WTC11 (cell line): Measurements from ENCODE around the gene ISG20L2.

Source experiments
- NFYB ChIP-seq: sonication (generic); formaldehyde crosslinking; conservative IDR thresholded peaks from 2 replicates; pipeline ENCODE4 v1.8.0; 2022; ENCODE audit warnings: low read depth, missing genetic modification reagents
- SP1 ChIP-seq: sonication (generic); formaldehyde crosslinking; conservative IDR thresholded peaks from 2 replicates; pipeline ENCODE4 v1.8.1; 2022; ENCODE audit warnings: missing genetic modification reagents
- ZNF263 ChIP-seq: sonication (generic); formaldehyde crosslinking; IDR thresholded peaks from 2 replicates; pipeline ENCODE4 v1.8.1; 2022; ENCODE audit warnings: low read depth, mild to moderate bottlenecking, moderate library complexity, missing genetic modification reagents
- TF ChIP-seq, protein P1 (sequence below): sonication (generic); formaldehyde crosslinking; IDR thresholded peaks from 2 replicates; pipeline ENCODE4 v1.8.1; 2023; ENCODE audit warnings: mild to moderate bottlenecking, moderate library complexity, missing genetic modification reagents
- TF ChIP-seq, protein P2 (sequence below): sonication (generic); formaldehyde crosslinking; IDR thresholded peaks from 2 replicates; pipeline ENCODE4 v1.8.1; 2022; ENCODE audit warnings: missing genetic modification reagents, borderline replicate concordance
- TF ChIP-seq, protein P3 (sequence below): sonication (generic); formaldehyde crosslinking; IDR thresholded peaks from 2 replicates; pipeline ENCODE4 v1.8.1; 2023; ENCODE audit warnings: mild to moderate bottlenecking, missing genetic modification reagents, moderate library complexity
- TF ChIP-seq, protein P4 (sequence below): sonication (generic); formaldehyde crosslinking; conservative IDR thresholded peaks from 2 replicates; pipeline ENCODE4 v1.8.1; 2022; ENCODE audit warnings: mild to moderate bottlenecking, missing genetic modification reagents
- TF ChIP-seq, protein P5 (sequence below): sonication (generic); formaldehyde crosslinking; IDR thresholded peaks from 2 replicates; pipeline ENCODE4 v1.8.0; 2023; ENCODE audit warnings: missing genetic modification reagents, mild to moderate bottlenecking, borderline replicate concordance
- TF ChIP-seq, protein P6 (sequence below): fragments of 200-600 bp; IDR thresholded peaks from 2 replicates; pipeline ENCODE4 v1.8.0; 2022; ENCODE audit warnings: antibody characterized with exemption
- TF ChIP-seq, protein P7 (sequence below): sonication (generic); formaldehyde crosslinking; IDR thresholded peaks from 2 replicates; pipeline ENCODE4 v1.8.0; 2022; ENCODE audit warnings: mild to moderate bottlenecking, missing genetic modification reagents

DNA sequence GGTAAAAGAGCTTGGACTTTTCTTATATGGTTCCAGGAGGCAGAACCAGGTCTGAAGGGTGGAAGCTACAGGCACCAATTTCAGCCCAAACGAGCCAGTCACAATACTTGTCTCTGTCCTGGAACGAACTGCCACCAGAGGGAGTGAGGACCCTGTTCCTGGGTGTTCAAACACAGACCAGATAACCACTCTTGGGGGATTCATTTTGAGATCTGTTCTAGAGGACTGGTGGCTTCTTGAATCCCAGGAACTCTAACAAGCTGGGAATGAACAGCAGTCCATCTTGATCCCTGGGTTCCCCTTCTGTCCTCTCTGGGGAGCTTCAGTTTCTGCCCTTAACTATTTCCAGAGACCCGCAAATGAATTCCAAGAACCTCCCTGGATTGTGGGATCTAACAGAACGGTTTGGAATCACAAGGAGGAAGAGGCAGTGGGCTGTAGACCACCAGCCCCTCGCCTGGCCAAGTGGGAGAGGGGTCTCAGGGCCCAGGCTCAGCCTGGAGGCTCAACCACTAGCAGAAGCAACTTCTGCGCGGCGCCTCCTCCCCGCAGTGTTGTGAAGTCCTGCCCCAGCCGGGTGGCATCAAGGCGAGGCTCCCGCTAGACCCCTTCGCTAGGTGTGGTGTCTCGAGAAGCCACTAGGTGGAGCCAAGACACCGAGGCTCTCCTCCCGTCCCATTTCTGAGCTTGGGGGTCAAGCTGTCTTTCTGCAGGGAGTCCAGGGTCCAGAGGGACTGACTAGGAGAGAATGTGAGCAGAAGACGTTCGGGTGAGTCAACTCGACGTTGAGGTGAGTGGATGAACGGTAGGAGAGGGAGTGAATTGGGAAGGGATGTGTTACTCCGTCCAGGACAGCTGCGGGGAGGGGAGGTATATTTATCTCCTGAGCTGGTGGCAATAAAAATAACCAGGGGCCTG, 39.3 kb downstream of the ISG20L2 start:
- TF ChIP-seq, protein P1, sequence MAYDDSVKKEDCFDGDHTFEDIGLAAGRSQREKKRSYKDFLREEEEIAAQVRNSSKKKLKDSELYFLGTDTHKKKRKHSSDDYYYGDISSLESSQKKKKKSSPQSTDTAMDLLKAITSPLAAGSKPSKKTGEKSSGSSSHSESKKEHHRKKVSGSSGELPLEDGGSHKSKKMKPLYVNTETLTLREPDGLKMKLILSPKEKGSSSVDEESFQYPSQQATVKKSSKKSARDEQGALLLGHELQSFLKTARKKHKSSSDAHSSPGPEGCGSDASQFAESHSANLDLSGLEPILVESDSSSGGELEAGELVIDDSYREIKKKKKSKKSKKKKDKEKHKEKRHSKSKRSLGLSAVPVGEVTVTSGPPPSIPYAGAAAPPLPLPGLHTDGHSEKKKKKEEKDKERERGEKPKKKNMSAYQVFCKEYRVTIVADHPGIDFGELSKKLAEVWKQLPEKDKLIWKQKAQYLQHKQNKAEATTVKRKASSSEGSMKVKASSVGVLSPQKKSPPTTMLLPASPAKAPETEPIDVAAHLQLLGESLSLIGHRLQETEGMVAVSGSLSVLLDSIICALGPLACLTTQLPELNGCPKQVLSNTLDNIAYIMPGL (CRISPR knock-in tag), result peak; percentile 70; the same call in 1 of the 2 replicates
- TF ChIP-seq, protein P2, sequence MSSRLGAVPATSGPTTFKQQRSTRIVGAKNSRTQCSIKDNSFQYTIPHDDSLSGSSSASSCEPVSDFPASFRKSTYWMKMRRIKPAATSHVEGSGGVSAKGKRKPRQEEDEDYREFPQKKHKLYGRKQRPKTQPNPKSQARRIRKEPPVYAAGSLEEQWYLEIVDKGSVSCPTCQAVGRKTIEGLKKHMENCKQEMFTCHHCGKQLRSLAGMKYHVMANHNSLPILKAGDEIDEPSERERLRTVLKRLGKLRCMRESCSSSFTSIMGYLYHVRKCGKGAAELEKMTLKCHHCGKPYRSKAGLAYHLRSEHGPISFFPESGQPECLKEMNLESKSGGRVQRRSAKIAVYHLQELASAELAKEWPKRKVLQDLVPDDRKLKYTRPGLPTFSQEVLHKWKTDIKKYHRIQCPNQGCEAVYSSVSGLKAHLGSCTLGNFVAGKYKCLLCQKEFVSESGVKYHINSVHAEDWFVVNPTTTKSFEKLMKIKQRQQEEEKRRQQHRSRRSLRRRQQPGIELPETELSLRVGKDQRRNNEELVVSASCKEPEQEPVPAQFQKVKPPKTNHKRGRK (CRISPR knock-in tag), result no peak
- TF ChIP-seq SP1 (CRISPR knock-in tag) (peak; percentile 58; the same call in 1 of the 2 replicates), ZNF263 (CRISPR knock-in tag) (no peak), NFYB (CRISPR knock-in tag) (no peak)
- TF ChIP-seq, protein P3, sequence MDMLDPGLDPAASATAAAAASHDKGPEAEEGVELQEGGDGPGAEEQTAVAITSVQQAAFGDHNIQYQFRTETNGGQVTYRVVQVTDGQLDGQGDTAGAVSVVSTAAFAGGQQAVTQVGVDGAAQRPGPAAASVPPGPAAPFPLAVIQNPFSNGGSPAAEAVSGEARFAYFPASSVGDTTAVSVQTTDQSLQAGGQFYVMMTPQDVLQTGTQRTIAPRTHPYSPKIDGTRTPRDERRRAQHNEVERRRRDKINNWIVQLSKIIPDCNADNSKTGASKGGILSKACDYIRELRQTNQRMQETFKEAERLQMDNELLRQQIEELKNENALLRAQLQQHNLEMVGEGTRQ (CRISPR knock-in tag), result no peak
- TF ChIP-seq, protein P4, sequence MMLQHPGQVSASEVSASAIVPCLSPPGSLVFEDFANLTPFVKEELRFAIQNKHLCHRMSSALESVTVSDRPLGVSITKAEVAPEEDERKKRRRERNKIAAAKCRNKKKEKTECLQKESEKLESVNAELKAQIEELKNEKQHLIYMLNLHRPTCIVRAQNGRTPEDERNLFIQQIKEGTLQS (CRISPR knock-in tag), result no peak
- TF ChIP-seq, protein P5, sequence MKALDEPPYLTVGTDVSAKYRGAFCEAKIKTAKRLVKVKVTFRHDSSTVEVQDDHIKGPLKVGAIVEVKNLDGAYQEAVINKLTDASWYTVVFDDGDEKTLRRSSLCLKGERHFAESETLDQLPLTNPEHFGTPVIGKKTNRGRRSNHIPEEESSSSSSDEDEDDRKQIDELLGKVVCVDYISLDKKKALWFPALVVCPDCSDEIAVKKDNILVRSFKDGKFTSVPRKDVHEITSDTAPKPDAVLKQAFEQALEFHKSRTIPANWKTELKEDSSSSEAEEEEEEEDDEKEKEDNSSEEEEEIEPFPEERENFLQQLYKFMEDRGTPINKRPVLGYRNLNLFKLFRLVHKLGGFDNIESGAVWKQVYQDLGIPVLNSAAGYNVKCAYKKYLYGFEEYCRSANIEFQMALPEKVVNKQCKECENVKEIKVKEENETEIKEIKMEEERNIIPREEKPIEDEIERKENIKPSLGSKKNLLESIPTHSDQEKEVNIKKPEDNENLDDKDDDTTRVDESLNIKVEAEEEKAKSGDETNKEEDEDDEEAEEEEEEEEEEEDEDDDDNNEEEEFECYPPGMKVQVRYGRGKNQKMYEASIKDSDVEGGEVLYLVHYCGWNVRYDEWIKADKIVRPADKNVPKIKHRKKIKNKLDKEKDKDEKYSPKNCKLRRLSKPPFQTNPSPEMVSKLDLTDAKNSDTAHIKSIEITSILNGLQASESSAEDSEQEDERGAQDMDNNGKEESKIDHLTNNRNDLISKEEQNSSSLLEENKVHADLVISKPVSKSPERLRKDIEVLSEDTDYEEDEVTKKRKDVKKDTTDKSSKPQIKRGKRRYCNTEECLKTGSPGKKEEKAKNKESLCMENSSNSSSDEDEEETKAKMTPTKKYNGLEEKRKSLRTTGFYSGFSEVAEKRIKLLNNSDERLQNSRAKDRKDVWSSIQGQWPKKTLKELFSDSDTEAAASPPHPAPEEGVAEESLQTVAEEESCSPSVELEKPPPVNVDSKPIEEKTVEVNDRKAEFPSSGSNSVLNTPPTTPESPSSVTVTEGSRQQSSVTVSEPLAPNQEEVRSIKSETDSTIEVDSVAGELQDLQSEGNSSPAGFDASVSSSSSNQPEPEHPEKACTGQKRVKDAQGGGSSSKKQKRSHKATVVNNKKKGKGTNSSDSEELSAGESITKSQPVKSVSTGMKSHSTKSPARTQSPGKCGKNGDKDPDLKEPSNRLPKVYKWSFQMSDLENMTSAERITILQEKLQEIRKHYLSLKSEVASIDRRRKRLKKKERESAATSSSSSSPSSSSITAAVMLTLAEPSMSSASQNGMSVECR (CRISPR knock-in tag), result no peak
- TF ChIP-seq, protein P6, sequence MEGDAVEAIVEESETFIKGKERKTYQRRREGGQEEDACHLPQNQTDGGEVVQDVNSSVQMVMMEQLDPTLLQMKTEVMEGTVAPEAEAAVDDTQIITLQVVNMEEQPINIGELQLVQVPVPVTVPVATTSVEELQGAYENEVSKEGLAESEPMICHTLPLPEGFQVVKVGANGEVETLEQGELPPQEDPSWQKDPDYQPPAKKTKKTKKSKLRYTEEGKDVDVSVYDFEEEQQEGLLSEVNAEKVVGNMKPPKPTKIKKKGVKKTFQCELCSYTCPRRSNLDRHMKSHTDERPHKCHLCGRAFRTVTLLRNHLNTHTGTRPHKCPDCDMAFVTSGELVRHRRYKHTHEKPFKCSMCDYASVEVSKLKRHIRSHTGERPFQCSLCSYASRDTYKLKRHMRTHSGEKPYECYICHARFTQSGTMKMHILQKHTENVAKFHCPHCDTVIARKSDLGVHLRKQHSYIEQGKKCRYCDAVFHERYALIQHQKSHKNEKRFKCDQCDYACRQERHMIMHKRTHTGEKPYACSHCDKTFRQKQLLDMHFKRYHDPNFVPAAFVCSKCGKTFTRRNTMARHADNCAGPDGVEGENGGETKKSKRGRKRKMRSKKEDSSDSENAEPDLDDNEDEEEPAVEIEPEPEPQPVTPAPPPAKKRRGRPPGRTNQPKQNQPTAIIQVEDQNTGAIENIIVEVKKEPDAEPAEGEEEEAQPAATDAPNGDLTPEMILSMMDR, result peak; percentile 87
- TF ChIP-seq, protein P7, sequence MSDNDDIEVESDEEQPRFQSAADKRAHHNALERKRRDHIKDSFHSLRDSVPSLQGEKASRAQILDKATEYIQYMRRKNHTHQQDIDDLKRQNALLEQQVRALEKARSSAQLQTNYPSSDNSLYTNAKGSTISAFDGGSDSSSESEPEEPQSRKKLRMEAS, result peak; percentile 63
